ENCODE results near the gene CSKMT.
A peak's percentile ranks its signal among the peaks of the same experiment; 100 is the strongest.

Gene CSKMT

DNA sequence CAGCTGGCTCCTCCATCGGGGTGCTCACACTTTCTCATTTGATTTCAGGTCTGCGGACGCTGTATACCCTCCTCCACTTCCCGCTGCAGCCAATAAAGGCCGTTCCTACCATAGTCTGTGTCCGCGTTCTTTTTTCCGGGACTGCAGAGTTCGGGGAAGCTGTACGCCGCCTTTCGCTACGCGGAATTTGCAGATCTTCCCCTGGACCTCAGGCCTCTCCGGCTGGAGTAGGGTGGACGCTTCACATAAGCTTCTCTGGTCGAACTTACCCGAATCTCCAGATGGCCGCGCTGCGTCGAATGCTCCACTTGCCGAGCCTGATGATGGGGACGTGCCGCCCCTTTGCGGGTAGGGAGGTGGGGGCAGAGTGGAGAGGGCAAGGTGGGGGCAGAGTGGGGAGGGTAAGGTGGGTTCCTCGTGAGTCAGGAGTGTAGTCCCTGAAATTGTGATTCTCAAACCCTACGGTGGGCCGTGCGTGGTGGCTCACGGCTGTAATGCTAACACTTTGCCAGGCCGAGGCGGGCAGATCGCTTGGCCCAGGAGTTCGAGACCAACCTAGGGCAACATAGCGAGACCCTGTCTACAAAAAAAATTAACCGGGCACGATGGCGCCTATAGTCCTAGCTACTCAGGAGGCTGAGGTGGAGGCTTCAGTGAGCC, 617 bp downstream of the CSKMT start:
- peak overlapping the region; percentile 95 for H3K27ac ChIP-seq

DNA sequence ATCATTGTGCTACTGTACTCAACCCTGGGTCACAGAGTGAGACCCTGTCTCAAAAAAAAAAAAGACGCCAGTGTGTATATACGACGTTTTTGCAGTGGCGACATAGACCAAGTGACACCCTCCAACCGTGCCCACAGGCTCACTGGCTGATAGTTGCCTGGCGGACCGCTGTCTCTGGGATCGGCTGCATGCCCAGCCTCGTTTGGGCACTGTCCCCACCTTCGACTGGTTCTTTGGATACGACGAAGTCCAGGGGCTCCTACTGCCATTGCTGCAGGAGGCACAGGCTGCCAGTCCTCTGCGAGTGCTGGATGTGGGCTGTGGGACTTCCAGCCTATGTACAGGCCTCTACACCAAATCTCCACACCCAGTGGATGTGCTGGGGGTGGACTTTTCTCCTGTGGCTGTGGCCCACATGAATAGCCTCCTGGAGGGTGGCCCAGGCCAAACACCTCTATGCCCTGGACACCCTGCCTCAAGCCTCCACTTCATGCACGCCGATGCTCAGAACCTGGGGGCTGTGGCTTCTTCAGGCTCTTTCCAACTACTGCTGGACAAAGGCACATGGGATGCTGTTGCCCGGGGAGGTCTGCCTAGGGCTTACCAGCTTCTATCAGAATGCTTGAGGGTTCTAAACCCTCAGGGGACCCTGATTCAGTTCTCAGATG, 1.3 kb downstream of the CSKMT start:
- peak overlapping the region; percentile 95 for H3K27ac ChIP-seq
- TF ChIP-seq ZFX (IDR thresholded peaks at IDR 0.05; ENCODE audit: borderline replicate concordance), result no peak
- TF ChIP-seq, protein P1, sequence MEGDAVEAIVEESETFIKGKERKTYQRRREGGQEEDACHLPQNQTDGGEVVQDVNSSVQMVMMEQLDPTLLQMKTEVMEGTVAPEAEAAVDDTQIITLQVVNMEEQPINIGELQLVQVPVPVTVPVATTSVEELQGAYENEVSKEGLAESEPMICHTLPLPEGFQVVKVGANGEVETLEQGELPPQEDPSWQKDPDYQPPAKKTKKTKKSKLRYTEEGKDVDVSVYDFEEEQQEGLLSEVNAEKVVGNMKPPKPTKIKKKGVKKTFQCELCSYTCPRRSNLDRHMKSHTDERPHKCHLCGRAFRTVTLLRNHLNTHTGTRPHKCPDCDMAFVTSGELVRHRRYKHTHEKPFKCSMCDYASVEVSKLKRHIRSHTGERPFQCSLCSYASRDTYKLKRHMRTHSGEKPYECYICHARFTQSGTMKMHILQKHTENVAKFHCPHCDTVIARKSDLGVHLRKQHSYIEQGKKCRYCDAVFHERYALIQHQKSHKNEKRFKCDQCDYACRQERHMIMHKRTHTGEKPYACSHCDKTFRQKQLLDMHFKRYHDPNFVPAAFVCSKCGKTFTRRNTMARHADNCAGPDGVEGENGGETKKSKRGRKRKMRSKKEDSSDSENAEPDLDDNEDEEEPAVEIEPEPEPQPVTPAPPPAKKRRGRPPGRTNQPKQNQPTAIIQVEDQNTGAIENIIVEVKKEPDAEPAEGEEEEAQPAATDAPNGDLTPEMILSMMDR (IDR thresholded peaks at IDR 0.05), result no peak

More for the DNA sequence above, 617 bp downstream of the CSKMT start:
- TF ChIP-seq, protein P1 (IDR thresholded peaks at IDR 0.05), result no peak
- no peak for TF ChIP-seq ZFX (IDR thresholded peaks at IDR 0.05; ENCODE audit: borderline replicate concordance)

DNA sequence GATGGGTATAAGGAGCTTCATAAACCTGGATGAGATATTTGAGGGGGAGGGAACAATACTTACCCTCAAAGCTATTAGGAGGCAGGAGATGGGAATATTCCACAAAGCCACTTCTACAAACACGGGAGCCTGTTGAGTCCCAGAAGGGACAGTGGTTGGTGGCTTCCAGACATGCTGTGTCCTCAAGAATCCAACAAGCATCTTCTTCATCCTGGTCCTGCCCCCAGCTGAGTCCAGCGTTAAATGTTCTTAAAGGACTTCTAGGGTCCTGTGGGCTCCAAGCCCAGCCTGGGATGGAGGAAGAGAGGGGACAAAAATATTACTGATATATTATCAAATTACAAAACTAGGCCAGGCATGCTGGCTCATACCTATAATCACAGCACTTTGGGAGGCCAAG, 2.3 kb downstream of the CSKMT start:
- TF ChIP-seq, protein P1 (IDR thresholded peaks at IDR 0.05), result no peak
- TF ChIP-seq ZFX (IDR thresholded peaks at IDR 0.05; ENCODE audit: borderline replicate concordance), result no peak
- peak overlapping the region; percentile 95 for H3K27ac ChIP-seq

DNA sequence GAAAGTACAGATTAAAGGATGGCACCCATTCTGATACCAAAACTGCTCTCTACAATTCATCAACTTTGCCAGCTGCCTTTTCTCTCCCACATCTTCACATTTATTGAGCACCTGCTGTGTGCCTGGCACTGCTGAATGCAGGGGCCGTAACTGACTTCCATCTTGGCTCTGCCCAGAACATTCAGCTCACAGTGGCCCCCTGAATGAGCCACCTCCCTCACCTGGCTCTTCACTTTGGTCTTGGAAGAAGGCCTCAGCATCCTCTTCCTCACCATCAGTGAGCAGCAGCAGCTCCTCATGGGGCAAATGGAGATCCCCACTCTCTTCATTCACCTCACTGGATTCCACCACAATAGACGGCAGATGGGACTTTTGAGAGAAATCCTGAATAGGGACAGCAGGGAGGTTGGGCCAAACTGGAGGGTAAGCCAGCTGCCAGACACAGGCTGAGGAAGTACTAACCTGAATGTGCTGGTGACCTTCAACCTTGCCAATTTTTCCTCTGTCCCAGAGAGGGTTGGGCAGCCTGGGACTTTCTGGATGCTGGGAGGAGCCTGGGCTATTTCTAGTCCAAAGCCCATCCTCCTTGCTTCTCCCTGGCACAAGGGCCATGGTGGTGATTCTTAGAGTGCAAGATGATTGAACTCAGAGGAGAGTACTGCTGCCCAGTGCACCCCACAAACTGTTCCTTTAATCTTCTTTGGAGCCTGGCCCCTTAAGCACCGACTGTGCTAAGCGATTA, 4.5 kb downstream of the CSKMT start:
- peak overlapping the region; percentile 95 for H3K27ac ChIP-seq
- no peak for TF ChIP-seq ZFX (IDR thresholded peaks at IDR 0.05; ENCODE audit: borderline replicate concordance)
- TF ChIP-seq, protein P1 (IDR thresholded peaks at IDR 0.05), result no peak

DNA sequence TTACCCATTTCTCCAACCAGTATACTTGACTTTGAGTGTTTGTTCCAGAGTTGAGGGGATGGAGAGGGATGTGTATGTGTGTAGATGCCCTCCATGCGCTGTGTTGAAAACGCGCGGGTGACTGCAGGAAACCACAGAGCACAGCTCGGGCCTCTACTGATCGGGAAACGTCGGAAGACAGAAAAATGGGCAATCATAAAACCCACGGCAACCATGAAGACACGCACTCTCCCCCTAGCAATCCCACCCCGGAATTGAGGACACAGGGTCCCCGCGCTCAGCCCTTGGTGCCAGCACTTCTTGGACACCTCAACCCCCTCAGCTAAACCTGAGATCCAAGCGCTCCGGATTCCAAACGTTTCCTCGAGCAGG, 6.1 kb downstream of the CSKMT start:
- TF ChIP-seq, protein P1 (IDR thresholded peaks at IDR 0.05), result no peak
- no peak for TF ChIP-seq ZFX (IDR thresholded peaks at IDR 0.05; ENCODE audit: borderline replicate concordance)
- peak overlapping the region; percentile 95 for H3K27ac ChIP-seq

DNA sequence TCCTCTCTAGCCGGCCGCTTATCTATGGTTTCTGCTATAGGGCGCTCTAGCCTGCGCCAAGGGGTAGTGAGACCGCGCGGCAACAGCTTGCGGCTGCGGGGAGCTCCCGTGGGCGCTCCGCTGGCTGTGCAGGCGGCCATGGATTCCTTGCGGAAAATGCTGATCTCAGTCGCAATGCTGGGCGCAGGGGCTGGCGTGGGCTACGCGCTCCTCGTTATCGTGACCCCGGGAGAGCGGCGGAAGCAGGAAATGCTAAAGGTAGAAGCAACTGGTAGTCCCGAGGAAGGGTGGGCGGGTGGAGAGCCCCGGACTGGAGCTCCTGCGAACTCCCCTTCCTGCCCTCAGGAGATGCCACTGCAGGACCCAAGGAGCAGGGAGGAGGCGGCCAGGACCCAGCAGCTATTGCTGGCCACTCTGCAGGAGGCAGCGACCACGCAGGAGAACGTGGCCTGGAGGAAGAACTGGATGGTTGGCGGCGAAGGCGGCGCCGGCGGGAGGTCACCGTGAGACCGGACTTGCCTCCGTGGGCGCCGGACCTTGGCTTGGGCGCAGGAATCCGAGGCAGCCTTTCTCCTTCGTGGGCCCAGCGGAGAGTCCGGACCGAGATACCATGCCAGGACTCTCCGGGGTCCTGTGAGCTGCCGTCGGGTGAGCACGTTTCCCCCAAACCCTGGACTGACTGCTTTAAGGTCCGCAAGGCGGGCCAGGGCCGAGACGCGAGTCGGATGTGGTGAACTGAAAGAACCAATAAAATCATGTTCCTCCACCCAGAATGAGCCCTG, 6.7 kb downstream of the CSKMT start, which contains the start of the genes LBHD1 and UQCC3:
LBHD1 (minus strand) TSS at position 660 of the 782 bp plus-strand sequence. CDS start 2,236 bp downstream, outside the sequence.
UQCC3 (plus strand) TSS at position 66 of the 782 bp plus-strand sequence; CDS start at position 139, 73 bp downstream.
- no peak for TF ChIP-seq ZFX (IDR thresholded peaks at IDR 0.05; ENCODE audit: borderline replicate concordance)
- TF ChIP-seq, protein P1 (IDR thresholded peaks at IDR 0.05), result no peak
- H3K27ac ChIP-seq, result peak within 1 kb of the TSS; percentile 95

All from 22Rv1 (cell line).